SW480 (cell line): ENCODE results near the gene SEMA4C.

Source experiments
- DNase-seq: peaks from one replicate; pipeline ENCODE4 v3.0.0-alpha.2; 2016; ENCODE audit warnings: low spot score

SEMA4C gene

GRCh38 chr2:96842600-96842999, 27.3 kb downstream of the SEMA4C start:
- DNase-seq: no peak

DNA sequence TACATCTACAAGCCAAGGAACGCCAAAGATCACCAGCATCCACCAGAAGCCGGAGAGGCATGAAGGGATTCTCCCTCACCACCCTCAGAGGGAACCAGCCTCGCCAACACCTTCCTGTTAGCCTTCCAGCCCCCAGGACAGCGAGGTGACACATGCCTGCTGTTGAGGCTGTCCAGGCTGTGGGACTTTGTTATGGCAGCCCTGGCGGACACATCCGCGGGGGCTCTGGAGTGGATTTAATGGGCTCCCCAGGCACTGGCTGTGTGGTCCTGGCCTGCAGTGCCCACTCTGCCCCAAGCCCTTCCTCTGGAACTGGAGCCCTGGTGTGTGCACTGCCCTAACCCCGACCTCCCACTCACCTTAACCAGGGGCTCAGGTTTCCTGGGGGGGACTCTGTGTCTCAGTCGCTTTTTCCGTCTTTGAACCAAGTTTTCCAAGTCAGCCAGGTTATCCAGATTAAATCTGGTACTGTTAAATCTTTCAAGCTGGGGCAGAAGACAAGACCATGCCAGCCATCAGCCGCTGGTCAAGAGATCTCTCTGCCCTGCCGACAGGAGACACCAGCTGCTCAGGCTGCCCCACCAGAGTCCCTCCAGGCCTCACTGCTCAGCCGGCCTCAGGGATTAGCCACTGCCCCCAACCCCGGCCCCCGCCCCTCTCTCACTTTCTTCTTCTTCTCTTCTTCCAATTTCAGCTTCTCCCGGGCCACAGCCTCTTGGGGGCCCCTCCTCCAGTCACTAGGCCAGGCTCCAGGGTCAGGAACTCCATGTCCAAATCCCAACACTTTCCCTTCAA, 28.0 kb downstream of the SEMA4C start:
- no peak for DNase-seq

GRCh38 chr2:96839875-96840850, 29.7 kb downstream of the SEMA4C start:
- DNase-seq: no peak

- DNase-seq: peak; percentile 91
Observed at GRCh38 chr2:96839293-96839874, 30.5 kb downstream of the SEMA4C start.

DNA sequence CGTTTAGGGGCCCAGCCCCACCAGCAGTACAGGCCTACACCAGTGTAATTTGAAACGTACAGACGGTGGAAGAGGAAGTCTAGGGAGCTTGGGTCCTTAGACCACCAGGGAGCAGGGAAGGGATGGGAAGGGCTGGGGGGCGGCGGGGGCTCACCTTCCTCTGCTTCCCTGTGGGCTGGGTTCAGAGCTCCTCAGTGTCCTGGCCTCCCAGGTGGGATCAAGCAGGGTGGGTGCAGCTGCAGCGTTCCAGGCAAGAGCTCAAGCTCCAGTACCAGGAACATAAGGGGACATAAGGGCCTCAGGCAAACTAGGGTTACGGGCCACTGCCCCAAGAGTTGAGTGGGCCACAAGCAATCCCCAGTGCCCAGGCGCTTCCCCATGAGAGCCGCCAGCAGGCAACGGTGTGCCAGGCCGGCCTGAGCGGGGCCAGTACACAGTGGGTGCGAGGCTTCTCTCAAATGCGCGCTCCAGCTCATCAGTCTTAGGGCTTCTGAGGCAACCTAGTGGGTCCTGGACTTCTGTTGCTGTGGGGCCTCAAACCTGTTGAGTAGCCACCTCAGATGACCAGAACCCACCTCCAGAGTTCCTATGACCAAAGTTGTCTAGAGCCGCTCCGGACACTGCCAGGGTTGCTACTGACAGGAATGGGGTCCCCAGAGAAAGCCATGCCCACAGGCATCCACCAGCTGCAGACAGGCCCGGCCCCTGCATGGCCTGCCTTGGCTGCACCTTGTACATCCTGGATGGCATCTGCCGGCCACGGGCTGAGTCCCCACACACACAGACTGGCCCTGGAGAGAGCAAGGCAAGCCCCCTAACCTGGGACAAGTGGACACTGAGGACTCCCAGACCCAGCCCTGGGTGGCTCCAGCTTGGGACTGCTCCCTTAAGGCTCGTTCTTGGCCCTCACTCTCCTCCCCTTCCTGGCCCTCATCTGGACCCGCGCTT, 31.3 kb downstream of the SEMA4C start:
- no peak for DNase-seq

GRCh38 chr2:96837575-96837974, 32.3 kb downstream of the SEMA4C start:
- DNase-seq: no peak

DNA sequence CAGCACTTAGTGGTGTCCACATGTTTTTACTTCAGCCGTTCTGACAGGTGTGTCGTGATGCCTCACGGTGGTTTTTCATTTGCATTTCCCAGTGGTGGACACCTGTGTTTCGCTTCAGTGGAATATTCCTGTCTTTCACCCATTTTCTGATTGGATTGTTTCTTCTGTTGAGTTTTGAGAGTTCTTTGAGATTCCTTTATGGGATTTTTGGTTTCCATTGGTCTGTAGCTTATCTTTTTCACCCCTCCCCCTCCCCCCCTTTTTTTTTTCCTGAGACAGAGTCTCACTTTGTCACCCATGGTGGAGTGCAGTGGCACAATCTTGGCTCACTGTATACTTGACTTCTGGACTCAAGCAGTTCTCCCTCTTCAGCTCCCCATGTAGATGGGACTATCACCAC, 34.0 kb downstream of the SEMA4C start:
- DNase-seq: no peak

- peak; percentile 96 for DNase-seq
Observed at GRCh38 chr2:96832754-96833507, 36.9 kb downstream of the SEMA4C start.

- DNase-seq: no peak
Observed at GRCh38 chr2:96832408-96832753, 37.5 kb downstream of the SEMA4C start.

DNA sequence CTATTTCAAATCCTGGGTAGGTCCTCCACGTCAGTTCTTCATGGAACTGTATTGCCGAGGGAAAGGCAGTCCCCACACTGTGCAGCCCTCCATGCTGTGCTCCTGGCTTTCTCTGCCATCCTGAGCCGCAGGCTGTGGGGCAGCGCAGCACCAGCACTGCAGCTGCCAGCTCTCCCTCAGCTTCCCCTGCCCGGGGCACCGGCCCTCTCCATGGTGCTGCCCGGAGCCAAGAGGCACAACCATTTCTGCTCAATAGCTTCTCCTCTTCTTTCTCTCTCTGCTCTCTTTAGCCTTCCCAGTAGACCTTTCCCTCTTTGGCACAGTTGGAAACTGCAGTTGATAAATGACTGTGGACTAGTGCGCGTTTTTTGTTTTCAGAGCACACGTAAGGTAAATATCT, 38.2 kb downstream of the SEMA4C start:
- DNase-seq: peak; percentile 28

DNA sequence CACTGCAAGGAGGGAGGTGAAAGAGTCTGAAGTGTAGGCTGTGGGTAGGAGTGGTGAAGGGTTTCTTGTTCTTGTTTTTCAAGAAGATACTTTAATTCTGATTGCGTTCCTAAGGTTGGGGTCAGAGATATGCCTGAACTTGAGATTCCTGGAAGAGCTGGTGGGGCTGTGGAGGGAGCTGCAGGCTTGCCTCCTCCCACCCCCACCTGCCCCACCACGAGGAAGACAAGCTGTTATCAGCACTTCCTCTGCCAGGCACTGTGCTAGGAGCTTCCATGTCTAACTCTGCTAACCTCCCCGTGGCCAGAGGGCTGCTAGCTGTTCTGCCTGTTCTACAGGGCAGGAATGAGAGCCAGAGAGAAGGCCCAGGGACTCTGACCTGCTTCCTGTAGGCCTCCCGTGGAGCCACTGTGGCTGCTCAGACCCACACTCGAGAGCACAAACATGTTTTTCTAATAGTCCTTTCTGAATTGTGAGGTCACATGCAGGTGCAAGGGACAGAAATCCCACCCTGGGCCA, 39.8 kb downstream of the SEMA4C start:
- DNase-seq: no peak

GRCh38 chr2:96828874-96829273, 41.0 kb downstream of the SEMA4C start:
- DNase-seq: no peak

DNA sequence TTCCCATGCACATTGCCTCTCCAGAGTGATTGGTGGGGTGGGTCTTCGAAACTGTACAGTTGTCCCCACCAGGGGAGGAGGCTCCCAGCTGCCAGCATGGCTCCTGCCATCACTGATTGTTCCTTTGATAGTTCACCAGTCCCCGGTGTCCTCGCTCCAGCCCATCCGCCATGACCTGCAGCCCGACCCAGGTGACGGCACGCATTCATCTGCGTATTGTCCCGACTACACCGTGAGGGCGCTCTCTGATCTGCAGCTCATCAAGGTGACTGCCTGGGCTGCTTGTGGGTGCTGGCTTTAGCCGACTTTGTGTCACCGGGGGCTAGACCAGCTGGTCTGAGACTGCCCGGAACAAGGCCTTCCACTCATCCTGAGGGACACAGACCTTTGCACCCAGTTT, 41.4 kb downstream of the SEMA4C start:
- no peak for DNase-seq

DNA sequence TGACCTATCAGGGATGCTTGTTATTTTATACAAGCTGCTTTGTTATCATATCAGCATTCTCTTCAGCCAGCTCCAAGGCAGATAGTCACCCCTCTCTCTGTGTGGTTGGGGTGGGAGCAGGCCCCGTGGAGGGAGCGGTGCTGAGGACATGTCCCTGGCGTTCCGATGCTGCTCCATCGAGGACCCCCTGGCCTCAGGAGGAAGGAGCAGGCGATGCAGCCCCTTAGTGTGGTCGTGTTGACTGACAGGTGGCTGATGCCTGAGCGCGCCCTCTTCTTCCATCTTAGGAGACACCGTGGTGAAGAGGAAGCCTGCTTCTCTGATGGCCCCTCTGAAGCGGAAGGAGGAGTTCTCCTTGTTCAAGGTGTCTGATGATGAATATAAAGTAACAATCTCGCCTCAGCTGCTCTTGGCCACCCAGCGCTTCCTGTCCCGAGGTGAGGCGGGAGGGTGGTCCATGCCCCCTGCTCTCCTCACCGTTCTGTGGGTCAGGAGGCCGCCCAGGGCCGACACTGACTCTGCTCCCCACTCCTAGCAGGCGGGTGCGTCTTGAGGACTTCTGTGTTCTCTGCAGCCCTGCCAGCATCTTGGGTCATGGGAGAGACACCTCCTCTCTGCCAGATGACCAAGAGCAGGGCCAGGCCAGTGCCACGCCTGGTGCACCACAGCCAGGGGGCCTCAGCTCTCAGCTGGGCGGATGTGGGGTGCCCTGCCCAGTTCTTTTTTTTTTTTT, 43.2 kb downstream of the SEMA4C start:
- DNase-seq: no peak

GRCh38 chr2:96825057-96825456, 44.8 kb downstream of the SEMA4C start:
- DNase-seq: no peak

GRCh38 chr2:96824079-96824870, 45.6 kb downstream of the SEMA4C start:
- no peak for DNase-seq

- no peak for DNase-seq
Observed at GRCh38 chr2:96823198-96823597, 46.7 kb downstream of the SEMA4C start.

GRCh38 chr2:96822786-96823185, 47.1 kb downstream of the SEMA4C start:
- DNase-seq: no peak

- no peak for DNase-seq
Observed at GRCh38 chr2:96821113-96821675, 48.7 kb downstream of the SEMA4C start.
